ENCODE measurements around the gene BCL2L13.

BCL2L13 gene

DNA sequence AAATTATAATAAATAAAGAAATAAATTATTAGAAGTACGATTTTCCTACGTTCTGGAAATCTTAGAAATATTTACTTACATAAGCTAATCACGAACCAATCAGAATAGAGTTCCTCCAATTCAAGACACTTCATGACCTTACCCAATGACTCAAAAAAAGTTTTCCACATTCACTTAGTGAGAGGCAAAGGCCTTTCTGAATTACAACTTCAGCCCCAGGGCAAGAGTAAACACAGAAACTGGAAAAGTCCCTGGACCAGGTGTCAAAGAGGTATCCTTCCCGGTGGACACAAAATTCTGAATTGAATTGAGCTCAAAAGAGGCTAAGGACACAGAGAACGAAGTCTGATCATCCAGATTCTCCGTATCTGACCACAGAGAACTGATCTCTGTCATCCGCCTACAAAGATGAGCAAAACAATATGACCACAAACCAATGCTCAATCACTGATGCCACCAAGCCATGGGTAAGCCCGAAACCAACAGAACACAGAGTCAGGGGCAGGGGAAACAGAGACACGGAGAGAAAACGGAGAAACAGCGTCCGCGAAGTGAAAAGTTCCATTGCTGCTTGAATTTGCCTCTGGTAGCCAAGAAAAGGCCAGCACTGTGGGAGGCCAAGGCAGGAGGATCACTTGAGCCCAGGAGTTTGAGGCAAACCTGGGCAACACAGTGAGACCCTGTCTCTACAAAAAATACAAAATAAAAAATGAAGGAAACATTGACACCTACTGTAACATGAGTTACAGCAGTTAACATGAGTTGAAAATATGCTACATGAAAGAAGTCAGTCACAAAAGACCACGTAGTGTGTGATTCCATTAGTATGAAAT is 128.9 kb downstream of the BCL2L13 start:
- no peak overlapping the region for H3K27ac ChIP-seq (ENCODE audit: low read length, poor library complexity, severe bottlenecking)
- H2BK120ac ChIP-seq (ENCODE audit: low read depth, low read length) = no peak overlapping the region
- no peak overlapping the region for H3K9ac ChIP-seq (ENCODE audit: low read length)
- H3K36me3 ChIP-seq (ENCODE audit: control insufficient read depth in 1 of 2, insufficient read depth in 2 of 2, low read depth in 1 of 2, low read length in 2 of 2) = peaks cover 0 to 13% of the 10 kb centered on the region in 2 experiments
- no peak overlapping the region for H2AFZ ChIP-seq (ENCODE audit: low read depth, low read length)
- H3K79me1 ChIP-seq (replicated peaks; ENCODE audit: low read length, poor library complexity, severe bottlenecking) = peaks cover 35% of the 10 kb centered on the region
- H3K14ac ChIP-seq (ENCODE audit: low read length in 2 of 2) = no peak overlapping the region
- H3K27me3 ChIP-seq (ENCODE audit: control insufficient read depth in 1 of 2, insufficient read depth in 1 of 2, low read length in 2 of 2) = no peaks in the 10 kb centered on the region
- no peak for DNase-seq
- no peak overlapping the region for H2BK15ac ChIP-seq (ENCODE audit: low read depth, poor library complexity, severe bottlenecking)
- WGBS = 97% methylated on average over 14 of the region's 14 CpGs
- no peak overlapping the region for H2AK5ac ChIP-seq (ENCODE audit: low read length, severe bottlenecking)
- H3K9me3 ChIP-seq (ENCODE audit: control insufficient read depth, low read length) = no peaks in the 10 kb centered on the region
- H3K23ac ChIP-seq (ENCODE audit: low read length in 2 of 2) = no peak overlapping the region
- no peak overlapping the region for H4K8ac ChIP-seq (ENCODE audit: low read length)
- H4K91ac ChIP-seq (ENCODE audit: low read length) = no peak overlapping the region
- H3K4me3 ChIP-seq (ENCODE audit: insufficient read depth in 1 of 2, low read depth in 1 of 2, low read length in 2 of 2) = no peak overlapping the region
- H3K18ac ChIP-seq (ENCODE audit: low read depth in 1 of 2, low read length in 2 of 2) = no peak overlapping the region
- no peak overlapping the region for H2BK12ac ChIP-seq (ENCODE audit: low read length in 2 of 2)
- peaks cover 16% of the 10 kb centered on the region for H3K4me1 ChIP-seq (ENCODE audit: control insufficient read depth, insufficient read depth, low read depth, low read length)
- no peak overlapping the region for H2BK5ac ChIP-seq (ENCODE audit: low read depth, low read length, poor library complexity, severe bottlenecking)
- no peak overlapping the region for H3K4me2 ChIP-seq (ENCODE audit: low read length, poor library complexity, severe bottlenecking)
- no peak overlapping the region for H3K4ac ChIP-seq (ENCODE audit: low read depth in 1 of 2, low read length in 2 of 2)

DNA sequence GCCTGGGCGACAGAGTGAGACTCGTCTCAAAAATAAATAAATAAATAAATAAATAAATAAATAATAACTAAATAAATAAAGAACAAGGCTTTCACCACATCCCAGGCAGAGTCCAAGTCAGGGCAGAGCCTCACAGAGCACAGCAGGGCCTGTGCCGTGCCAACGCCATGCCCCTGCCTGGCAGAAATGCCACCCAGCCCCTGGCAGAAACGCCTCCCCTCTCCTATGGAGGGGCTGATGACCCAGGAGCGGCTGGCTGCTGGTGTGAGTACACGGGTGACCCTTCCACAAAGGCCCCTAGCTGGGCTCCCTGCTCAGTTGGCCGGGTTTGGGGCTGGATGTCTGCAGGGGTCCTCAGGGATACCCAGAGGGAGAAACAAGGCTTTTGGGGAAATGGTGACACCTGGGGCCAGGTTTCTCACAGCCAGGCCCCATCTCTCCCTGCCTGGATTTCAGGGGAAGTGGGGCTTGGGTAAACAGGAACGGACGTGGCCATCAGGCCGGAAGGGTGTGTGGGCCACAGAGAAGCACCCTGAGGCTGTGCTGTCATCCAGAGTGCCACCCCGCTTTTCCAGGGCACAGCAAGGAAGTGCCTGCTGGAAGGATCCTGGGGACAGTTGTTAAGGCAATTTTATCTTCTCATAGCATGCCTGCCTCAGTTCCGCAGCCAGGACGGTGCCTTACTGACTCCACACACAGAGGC is 130.6 kb downstream of the BCL2L13 start:
- H3K27ac ChIP-seq (ENCODE audit: low read length, poor library complexity, severe bottlenecking) = no peak overlapping the region
- WGBS = 92% methylated on average over 12 of the region's 14 CpGs

GRCh38 chr22:17769716-17770082 is 131.1 kb downstream of the BCL2L13 start:
- Histone ChIP-seq H3K27ac (ENCODE audit: low read length, poor library complexity, severe bottlenecking) (no peak overlapping the region), H4K8ac (ENCODE audit: low read length) (no peak overlapping the region), H2AFZ (ENCODE audit: low read depth, low read length) (no peak overlapping the region), H2BK12ac (ENCODE audit: low read length in 2 of 2) (no peak overlapping the region), H3K4me3 (ENCODE audit: insufficient read depth in 1 of 2, low read depth in 1 of 2, low read length in 2 of 2) (no peak overlapping the region), H3K9ac (ENCODE audit: low read length) (no peak overlapping the region), H3K27me3 (ENCODE audit: control insufficient read depth in 1 of 2, insufficient read depth in 1 of 2, low read length in 2 of 2) (no peaks in the 10 kb centered on the region), H2AK5ac (ENCODE audit: low read length, severe bottlenecking) (no peak overlapping the region), H3K23ac (ENCODE audit: low read length in 2 of 2) (no peak overlapping the region), H2BK5ac (ENCODE audit: low read depth, low read length, poor library complexity, severe bottlenecking) (no peak overlapping the region), H3K18ac (ENCODE audit: low read depth in 1 of 2, low read length in 2 of 2) (no peak overlapping the region), H3K36me3 (ENCODE audit: control insufficient read depth in 1 of 2, insufficient read depth in 2 of 2, low read depth in 1 of 2, low read length in 2 of 2) (peaks cover 0 to 13% of the 10 kb centered on the region in 2 experiments), H3K14ac (ENCODE audit: low read length in 2 of 2) (no peak overlapping the region), H3K79me1 (replicated peaks; ENCODE audit: low read length, poor library complexity, severe bottlenecking) (peaks cover 38% of the 10 kb centered on the region), H2BK15ac (ENCODE audit: low read depth, poor library complexity, severe bottlenecking) (no peak overlapping the region), H4K91ac (ENCODE audit: low read length) (no peak overlapping the region), H2BK120ac (ENCODE audit: low read depth, low read length) (no peak overlapping the region), H3K4me1 (ENCODE audit: control insufficient read depth, insufficient read depth, low read depth, low read length) (peaks cover 31% of the 10 kb centered on the region), H3K9me3 (ENCODE audit: control insufficient read depth, low read length) (no peaks in the 10 kb centered on the region), H3K4ac (ENCODE audit: low read depth in 1 of 2, low read length in 2 of 2) (no peak overlapping the region), H3K4me2 (ENCODE audit: low read length, poor library complexity, severe bottlenecking) (no peak overlapping the region)
- 93% methylated on average over 9 of the region's 9 CpGs for WGBS
- no peak for DNase-seq

More for the DNA sequence above, 130.6 kb downstream of the BCL2L13 start:
- Histone ChIP-seq H2AK5ac (ENCODE audit: low read length, severe bottlenecking) (no peak overlapping the region), H3K18ac (ENCODE audit: low read depth in 1 of 2, low read length in 2 of 2) (no peak overlapping the region), H3K4ac (ENCODE audit: low read depth in 1 of 2, low read length in 2 of 2) (no peak overlapping the region), H2BK120ac (ENCODE audit: low read depth, low read length) (no peak overlapping the region), H2BK15ac (ENCODE audit: low read depth, poor library complexity, severe bottlenecking) (no peak overlapping the region), H2AFZ (ENCODE audit: low read depth, low read length) (no peak overlapping the region), H3K14ac (ENCODE audit: low read length in 2 of 2) (no peak overlapping the region), H3K79me1 (replicated peaks; ENCODE audit: low read length, poor library complexity, severe bottlenecking) (peaks cover 40% of the 10 kb centered on the region), H3K23ac (ENCODE audit: low read length in 2 of 2) (no peak overlapping the region), H3K36me3 (ENCODE audit: control insufficient read depth in 1 of 2, insufficient read depth in 2 of 2, low read depth in 1 of 2, low read length in 2 of 2) (peaks cover 0 to 13% of the 10 kb centered on the region in 2 experiments), H3K4me1 (ENCODE audit: control insufficient read depth, insufficient read depth, low read depth, low read length) (peaks cover 28% of the 10 kb centered on the region), H3K9me3 (ENCODE audit: control insufficient read depth, low read length) (no peaks in the 10 kb centered on the region), H2BK5ac (ENCODE audit: low read depth, low read length, poor library complexity, severe bottlenecking) (no peak overlapping the region), H2BK12ac (ENCODE audit: low read length in 2 of 2) (no peak overlapping the region), H4K91ac (ENCODE audit: low read length) (no peak overlapping the region), H3K4me3 (ENCODE audit: insufficient read depth in 1 of 2, low read depth in 1 of 2, low read length in 2 of 2) (no peak overlapping the region), H4K8ac (ENCODE audit: low read length) (no peak overlapping the region), H3K4me2 (ENCODE audit: low read length, poor library complexity, severe bottlenecking) (no peak overlapping the region), H3K27me3 (ENCODE audit: control insufficient read depth in 1 of 2, insufficient read depth in 1 of 2, low read length in 2 of 2) (no peaks in the 10 kb centered on the region), H3K9ac (ENCODE audit: low read length) (no peak overlapping the region)
- no peak for DNase-seq
